Activated CD4-positive, alpha-beta T cell treated with anti-CD3 and anti-CD28 coated beads, Interleukin-10, Interleukin-2, amounts not matched to agents 100 ng/mL and 50 ng/mL, durations not matched to agents 16 hours and 8 hours (primary cell): ENCODE data around the gene DNAJC12.

ENCODE experiments used
- DNase-seq: peaks from one replicate; pipeline ENCODE4 v3.0.0-alpha.2; 2020

The DNAJC12 gene

DNA sequence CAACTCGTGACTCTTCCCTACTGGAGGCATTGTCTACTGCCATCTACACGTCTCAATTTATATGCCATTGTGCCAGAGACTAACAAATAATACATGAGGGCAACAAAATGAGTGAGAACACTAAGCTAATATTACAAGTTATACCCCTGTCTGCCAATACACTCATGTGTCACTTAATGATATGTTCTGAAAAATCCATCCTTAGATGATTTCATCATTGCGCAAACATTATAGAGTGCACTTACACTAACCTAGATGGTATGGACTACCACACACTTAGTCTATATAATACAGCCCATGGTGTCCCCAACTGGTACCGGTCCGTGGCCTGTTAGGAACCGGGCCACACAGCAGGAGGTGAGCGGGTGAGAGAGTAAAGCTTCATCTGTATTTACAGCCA, 77.7 kb downstream of the DNAJC12 start:
- DNase-seq, result no peak
